GOT3 (cell line): ENCODE data around the gene DGKD.
"Not testable (repeated sequence)": the region's sequence is repeated elsewhere in the genome, so short reads cannot be mapped to it uniquely, and the experiment has no call there.

Experiments
- DNase-seq: peaks from one replicate; lab custom pipeline; 2025; ENCODE audit warnings: mixed read lengths; lab: John Stamatoyannopoulos, UW

DGKD gene

DNA sequence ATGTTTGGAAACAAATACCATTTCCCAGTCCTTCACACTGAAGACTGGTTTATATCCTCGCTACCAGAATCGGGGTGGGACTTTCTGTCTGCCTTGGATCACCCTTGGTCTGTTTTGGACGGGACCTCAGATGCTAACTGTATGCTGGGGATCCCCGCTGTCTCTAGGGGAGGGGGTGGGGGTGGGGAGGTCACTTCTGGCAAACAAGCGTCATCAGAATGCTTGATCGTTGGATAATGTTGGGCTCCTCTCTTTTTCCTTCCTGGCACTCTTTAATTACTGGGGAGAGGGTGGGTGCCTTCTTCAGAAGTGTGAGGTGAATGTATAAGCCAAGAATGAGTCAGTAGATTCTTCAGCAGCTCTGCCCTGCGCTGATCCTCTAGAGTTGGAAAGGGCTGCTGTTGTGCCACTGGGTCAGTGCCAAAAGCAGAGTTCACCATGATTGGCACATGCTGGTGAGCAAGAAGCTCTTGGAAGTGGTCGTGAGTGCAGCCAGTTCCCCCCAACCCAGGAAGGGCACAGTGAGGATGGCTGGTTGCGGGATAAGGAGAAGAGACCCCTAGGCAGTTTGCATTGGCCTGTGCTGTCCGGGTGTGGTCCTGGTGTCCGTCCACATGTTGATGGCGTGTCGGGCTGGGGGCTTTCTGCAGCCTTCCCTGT is 32.2 kb downstream of the DGKD start:
- DNase-seq: no peak

DNA sequence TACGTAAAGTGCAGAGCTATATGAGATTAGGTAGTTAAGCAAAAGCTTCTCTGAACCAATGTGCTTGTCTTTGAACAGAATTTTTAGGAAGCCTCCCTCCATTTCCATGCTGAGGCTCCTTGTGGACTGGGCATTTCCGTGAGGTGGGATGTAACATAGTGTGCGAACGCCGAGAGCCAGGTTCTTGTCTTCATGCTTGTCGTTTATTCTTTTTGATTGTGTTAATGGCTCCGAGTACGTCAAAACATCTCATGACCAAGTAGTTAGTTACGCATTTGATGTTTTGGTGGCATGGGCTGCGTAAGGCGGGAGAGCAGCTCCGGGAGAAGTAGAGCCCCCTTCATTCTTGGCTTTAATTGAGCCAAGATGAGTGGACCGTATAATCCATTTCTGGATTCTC is 32.9 kb downstream of the DGKD start:
- no peak for DNase-seq

DNA sequence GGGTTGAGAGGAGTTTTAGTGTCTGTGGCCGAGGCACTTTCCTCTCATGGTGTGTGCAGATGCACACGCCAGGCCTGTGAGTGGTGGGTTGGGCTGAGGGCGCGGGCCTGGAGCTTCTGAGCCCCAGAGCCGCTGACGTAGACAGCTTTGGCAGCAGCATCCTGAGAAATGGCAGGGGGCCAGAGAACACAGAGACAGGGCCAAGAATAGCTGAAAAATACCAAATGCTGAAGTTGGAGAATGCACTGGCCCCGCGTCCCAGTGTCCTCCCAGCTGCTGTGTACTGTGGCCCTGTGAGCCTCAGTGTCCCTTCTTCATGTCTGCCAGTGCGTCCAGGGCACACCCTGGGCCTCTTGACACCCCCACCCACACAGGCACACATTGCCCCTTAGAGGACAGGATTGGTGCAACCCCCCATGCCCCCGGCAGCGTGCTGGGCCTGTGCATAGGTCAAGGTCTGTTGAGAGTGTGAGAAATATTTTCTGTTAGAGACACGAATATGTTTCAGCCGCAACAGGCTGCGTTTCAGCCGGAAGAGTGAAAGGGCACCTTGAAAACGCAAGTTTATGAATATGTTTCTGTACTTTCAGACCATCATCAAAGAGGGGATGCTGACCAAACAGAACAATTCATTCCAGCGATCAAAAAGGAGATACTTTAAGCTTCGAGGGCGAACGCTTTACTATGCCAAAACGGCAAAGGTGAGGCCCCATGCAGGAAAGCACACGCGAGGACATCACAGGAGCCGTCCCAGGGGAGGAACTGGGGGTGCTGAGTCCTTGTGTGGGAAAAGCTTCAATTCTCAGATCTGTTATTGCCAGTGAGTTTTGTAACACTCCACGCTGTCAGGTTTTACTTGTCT is 33.6 kb downstream of the DGKD start:
- no peak for DNase-seq

DNA sequence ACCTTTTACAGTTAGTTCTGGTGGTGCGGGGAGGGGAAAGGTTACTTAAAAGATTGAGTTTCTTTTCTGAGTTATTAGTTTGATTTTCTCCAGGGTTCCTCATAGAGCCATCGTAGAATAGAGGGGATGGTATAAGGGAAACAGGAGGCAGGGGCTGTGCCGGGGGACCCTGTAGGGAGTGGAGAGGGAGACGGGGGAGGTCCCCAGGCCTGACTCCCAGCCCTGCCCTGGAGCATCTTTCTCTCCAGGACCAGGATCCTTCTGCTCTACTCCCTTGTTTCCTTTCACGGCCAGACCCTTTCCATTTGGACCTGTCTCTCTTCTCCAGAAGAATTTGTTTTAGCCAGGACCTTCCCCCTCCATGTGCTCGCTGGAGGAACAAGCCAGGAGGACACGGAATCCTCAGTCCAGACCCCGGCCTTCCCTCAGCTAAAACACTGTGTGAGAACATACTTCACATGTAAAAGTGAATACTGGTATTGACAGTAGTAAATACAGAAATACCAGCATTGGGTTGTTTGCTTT is 35.4 kb downstream of the DGKD start:
- DNase-seq: no peak

DNA sequence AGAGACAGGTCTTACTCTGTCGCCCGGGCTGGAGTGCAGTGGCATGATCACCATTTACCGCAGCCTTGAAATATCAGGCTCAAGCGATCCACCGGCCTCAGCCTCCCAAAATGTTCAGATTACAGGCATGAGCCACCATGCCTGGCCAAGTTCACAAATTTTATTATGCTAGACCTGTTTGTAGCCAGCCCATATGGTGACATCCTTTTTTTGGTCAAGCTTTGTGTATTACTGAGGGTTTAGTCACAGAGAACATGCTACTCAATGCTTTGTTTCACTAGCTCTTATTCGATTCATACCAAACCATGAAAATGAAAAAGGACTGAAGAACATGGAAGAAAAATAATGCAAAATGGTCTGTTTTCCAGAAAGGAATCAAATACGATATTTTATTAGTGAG is 41.4 kb downstream of the DGKD start:
- DNase-seq: no peak

DNA sequence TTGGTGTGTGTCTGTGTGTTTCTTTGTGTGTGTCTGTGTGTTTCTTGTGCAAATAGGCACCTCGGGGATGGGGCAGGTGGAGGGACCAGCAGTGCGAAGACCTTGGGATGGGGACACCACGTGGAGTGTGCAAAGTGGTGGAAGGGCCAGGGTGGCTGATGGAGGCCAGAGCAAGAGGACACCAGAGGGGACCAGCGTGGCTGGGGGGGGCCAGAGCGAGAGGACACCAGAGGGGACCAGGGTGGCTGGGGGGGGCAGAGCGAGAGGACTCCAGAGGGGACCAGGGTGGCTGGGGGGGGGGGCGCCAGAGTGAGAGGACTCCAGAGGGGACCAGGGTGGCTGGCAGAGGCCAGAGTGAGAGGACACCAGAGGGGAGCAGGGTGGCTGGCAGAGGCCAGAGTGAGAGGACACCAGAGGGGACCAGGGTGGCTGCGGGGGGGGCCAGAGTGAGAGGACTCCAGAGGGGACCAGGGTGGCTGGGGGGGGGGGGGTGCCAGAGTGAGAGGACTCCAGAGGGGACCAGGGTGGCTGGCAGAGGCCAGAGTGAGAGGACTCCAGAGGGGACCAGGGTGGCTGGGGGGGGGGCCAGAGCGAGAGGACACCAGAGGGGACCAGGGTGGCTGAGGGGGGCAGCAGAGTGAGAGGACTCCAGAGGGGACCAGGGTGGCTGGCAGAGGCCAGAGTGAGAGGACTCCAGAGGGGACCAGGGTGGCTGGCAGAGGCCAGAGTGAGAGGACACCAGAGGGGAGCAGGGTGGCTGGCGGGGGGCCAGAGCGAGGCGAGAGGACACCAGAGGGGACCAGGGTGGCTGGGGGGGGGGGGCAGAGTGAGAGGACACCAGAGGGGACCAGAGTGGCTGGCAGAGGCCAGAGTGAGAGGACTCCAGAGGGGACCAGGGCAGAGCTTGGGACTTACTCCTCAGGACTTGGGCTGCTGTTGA is 42.7 kb downstream of the DGKD start:
- not testable (repeated sequence) for DNase-seq

DNA sequence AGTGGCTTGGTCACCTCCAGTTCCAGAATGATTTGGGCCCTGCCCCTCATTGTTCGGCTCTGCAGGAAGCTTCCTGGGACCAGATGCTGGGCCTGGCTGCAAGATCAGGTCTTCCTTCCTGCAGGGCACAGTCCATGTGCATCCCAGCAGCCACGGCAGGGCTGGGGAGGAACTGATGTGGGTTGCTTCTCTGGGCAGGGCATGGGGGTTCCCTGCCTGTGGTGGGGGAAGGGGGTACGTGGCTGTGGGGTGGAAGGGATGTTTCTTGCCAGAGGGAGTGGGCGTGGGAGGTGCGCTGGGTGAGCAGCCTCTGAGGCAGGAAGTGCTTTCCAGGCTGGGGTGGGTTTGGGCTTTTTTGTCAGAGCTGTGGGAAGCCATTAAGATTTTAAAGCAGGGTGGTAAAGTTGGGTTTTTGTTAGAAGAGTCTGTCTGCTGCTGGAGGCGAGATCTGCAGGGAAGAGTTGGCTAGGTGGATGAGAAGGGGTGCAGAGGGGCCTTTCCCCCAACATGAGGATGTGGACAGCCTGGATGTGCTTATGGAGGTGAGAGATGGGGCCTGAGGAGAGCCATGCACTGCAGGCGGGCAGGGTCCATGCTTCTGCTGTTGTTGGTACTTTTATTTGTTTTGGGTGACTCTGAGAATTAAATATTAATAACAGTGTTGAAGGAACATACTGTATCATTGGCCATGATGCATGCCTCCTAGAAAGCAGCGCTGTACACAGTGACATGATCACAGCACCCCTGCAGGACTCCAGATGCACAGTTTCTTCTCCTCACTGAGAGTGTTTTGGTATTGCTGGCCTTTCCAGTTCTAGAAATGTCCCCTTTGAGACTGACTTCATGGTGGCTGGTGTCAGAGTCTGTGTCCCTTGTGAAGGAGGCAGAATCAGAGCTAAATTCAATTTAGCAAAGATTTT is 45.3 kb downstream of the DGKD start:
- no peak for DNase-seq

DNA sequence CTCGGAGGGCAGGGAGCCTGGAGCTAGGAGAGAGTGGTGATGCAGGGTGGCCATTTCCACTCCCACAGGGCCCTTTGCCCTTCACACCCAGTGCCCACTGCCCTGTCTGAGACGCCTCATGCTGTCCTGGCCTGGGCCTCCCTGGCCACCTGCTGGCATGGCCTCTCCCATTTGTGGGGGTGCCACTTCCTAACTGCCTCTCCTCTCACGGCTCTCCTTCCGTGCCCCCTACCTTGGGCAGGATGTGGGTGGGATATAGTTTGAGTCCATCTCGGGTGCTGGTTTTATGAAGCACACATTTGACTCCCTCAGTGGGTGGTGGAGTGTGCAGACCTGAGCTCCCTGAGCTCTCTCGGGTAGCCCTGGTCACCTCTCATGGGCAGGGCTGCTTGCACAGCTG is 46.0 kb downstream of the DGKD start:
- DNase-seq: no peak

DNA sequence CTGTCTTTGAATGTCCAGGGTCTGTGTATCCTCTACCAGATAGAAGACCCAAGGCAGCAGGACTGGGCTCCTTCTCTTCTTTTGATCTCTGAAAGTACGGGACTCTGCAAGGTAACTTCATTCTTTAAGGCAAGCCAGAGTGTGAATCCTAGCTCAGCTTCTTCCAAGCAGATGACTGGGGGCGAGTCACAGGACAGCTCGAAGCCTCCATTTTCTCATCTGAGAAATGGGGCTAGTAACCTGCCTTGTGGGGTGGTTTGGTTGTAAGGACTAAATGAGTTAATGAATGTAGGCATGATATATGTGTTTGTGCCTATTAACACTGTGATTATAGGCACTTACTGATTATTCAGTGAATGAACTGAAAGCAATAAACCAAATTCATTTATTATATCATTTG is 46.7 kb downstream of the DGKD start:
- DNase-seq: no peak

DNA sequence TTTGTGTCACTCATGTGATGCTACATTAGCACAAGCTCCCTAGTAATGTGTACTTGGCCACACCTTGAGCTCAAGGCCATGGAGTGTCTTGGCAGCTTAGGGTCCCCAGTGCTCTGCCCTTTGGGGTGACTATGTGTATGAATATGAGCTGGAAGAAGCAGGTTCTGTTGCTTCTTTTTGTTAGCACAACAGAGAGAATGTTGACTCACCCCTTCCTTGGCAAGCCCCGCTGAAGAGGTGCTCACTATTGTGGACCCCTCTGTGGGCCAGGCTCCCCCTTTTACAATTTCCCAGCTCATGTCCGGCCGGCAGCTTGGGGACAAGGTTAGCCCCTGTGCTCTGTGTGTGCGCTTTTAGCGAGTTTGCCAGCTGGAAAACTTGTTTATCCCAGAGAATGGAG is 48.1 kb downstream of the DGKD start:
- no peak for DNase-seq

DNA sequence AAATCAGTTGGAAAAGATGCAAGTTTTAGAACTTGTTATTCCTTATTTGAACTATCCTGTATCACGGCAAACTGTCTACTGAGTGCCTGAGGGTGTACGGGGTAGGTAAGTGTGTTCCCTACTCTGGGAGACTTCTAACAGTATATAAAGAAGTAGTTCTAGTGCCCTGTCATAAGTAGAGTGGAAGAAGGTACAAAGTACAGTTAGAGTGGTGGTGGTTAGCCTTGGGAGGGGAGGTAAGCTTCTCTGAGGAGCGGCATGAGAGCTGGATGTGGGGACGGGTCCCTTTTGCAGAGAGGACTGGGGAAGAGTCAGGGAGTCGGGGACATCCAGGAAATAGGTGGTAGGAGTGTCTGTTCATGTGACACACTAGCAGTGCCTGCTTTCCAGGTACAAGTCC is 48.5 kb downstream of the DGKD start:
- DNase-seq: no peak

DNA sequence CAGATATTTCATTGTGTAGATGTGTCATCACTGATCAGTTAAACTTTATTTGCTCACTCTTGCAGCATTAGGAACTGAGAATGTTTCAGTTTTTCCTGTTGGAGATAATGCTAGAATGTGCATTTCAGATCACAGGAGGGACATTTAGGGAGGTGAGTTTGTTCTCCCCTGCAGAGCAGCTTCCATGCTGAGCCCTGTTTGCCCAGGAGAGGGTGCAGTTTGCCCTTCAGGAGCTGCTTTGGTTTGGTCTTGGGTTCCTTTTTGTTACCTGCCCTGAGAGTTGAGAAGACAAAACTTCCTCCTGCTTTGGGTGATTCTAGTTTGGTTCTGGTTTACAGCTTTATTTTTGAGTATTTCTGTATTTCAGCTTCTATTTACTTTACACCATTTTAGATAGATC is 49.9 kb downstream of the DGKD start:
- no peak for DNase-seq

DNA sequence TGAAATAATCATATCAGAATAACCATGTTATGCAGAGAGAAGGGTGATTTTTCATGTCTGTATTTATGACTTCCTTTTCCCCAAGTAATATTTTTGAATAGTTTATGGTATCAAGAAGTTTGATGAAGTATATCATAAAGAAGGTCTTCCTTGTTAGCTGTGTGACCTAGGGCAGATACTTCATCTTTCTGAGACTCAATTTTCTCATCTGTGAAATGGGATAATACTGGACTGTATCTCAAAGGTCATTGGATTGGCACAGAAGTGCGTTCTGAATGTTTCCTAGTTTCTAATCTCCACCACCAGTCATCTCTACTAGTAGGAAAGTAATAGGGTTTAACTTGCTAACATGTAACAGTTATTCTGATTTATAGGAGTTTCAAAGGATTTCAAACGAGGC is 52.6 kb downstream of the DGKD start:
- no peak for DNase-seq

DNA sequence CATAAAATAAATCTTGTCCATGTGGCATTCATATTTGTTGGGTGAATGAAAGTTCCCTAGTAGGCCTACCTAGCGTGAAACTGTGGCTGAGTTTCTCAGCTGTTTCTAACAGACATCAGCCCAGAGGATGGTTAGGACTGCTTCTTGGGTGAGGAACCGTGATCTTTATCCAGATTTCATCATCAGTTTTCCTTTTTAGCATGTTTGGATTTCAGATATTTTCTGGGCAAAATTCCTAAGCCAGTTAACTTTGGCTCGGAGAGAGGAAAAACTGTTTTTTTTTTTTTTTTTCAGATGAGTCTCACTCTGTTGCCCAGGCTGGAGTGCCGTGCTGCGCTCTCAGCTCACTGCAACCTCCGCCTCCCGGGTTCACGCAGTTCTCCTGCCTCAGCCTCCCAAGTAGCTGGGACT is 53.5 kb downstream of the DGKD start:
- no peak for DNase-seq

DNA sequence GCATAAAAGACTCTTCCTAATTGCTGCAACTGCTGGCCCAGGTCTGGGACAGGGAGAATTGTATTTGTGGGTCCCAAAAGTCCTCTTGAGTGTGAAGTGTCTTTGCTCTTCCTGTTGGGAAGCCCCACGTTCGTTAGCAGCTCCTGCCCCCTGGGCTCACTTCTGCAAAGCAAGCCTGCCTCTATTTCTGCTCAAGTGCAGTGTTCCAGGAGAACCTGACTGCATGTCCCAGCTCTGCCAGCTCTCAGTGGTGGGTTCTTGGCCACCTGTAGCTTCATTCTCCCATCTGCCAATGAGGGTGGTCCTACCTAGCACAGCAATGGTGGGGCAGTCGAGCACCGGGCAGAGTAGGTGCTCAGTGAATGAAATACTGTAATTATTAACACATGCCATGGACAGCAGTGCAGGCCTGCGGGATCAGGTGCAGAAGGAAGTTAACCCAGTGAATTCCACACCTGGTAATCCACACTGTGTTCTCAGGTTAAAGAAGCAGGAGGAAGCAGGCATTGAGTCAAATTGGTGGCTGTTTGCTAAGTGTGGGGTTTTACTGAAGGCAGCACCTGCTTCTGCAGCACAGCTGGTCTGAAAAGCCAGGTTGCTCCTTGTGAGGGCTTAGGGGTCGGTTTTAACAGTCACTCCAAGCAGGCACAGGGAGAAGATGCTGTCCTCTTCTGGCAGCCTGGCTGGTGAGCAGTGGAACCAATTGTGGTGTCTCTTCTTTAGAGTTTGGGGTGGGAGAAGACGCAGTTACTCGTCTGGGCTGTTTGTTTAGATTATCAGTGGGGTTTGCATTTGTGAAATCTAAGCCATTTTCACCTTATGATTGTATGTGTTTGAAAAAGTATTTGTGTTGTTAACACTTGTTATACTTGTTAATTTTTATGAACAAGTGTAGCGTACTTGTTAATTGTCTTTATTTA is 54.3 kb downstream of the DGKD start:
- DNase-seq: no peak

DNA sequence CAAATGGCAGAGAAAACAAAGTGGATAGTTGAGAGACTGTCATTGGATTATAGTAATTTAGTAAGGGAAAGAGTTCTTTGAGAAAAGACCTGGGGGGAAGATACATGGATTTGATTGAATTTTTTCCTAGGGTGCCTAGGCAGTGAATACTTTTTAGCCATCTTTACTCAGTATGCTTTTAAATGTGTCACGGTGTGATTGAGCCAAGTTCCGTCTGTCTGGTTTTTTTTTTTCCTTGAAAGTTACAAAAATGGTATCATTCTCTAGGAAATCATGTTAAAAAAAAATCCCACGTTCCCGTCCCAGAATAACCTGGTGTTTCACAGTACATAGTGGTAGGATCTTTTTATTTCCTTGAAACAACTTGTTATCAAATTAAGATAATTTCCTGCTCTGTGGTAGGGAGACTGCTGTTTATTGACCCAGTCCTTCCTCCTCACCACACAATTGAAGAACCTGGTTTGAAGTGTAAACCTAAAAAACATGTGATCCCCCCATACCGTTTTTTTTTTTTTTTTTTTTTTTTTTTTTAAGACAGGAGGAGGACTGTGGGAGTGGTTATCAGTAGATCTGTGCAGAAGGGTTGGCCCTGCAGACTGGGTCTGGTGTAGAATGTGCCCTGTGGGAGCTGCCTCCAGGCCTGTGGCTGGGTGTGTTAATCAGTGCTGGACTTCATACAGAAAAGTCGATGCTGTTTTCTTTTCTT is 55.1 kb downstream of the DGKD start:
- no peak for DNase-seq

DNA sequence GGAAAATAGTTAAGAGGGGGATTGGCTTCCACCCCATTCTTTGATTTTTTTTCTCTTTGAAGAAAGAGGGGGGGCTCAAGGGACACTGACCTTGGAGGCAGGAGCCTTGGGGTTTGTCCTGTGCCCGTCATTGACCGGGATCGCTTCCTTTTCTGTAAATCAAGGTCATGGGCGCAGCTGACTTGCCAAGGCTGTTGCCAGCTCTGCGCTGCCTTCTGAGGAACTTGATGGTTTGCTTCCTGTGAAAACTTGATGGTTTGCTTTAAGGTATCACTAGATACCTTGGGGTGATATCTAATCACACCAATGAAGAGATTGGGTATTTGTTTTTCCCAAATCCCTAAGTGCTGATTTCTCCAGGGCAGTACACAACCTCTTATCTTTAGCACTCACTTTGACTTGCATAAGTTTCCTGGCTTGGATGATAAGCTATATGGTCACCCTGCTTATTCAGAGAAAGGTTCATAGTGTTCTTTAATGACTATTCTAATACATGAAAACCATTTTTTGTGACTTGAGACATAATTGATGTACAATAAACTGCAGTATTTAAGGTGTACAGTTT is 56.0 kb downstream of the DGKD start:
- no peak for DNase-seq

DNA sequence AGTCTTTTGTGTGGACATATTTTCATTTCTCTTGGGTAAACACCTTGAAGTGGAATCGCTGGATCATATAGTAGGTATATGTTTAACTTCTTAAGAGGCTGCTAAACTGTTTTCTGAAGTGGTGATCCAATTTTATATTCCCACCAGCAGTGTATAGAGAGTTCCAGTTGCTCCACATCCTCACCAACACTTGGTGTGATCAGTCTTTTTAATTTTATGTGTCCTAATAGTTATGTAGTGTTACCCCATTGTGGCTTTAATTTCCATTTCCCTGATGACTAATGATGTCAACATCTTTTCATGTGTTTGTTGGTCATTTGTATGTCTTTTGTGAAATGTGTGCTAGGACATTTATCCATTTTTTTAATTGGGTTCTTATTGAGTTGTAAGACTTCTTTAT is 56.9 kb downstream of the DGKD start:
- no peak for DNase-seq

DNA sequence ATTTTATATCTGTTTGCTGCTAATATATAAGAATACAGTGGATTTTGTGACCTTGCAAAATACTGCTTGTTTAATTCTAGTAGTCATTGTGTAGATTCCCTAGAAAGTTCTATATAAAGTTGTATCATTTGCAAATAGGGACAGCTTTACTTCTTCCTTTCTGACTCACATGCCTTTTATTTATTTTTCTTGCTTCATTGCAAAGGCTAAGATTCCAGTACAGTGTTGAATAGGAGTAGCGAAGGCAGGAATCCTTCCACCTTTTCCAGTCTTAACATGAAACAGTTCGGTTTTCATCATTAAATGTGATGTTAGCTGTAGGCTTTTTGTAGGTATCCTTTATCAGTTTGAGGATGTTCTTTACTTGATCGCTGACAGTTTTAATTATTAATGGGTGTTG is 58.1 kb downstream of the DGKD start:
- DNase-seq: no peak
